Neural progenitor cell (in vitro differentiated cells): ENCODE measurements around the gene LRRC63.

ENCODE experiments used
- EZH2phosphoT487 ChIP-seq: fragments of 200-600 bp; sonication (generic); IDR thresholded peaks from 2 replicates; pipeline ENCODE4 v1.6.1; 2017; ENCODE audit warnings: antibody characterized with exemption
- TF ChIP-seq, protein P1 (sequence below): fragments of 200-600 bp; sonication (generic); IDR thresholded peaks from 2 replicates; pipeline ENCODE4 v1.5.1; 2017; ENCODE audit warnings: antibody characterized with exemption, mild to moderate bottlenecking

DNA sequence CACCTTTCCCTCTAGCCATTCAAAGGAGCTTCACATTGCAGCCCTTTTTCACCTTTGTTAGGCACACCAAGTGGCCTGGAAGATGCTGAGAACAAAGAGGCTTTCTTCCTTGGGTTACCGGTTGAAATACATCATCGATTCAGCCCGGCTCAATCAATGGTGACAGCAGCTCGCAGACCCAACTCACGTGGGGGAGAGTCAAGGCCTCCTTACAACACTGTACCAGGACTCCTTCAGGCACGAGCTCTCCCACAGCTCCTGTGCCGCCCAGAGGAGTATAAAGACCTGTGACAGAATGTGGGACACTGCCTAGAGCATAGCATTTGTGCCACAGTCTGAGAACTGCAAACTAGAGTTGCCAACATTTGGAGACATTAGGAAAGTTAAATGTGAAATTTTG is 3.9 kb upstream of the LRRC63 start:
- TF ChIP-seq, protein P1, sequence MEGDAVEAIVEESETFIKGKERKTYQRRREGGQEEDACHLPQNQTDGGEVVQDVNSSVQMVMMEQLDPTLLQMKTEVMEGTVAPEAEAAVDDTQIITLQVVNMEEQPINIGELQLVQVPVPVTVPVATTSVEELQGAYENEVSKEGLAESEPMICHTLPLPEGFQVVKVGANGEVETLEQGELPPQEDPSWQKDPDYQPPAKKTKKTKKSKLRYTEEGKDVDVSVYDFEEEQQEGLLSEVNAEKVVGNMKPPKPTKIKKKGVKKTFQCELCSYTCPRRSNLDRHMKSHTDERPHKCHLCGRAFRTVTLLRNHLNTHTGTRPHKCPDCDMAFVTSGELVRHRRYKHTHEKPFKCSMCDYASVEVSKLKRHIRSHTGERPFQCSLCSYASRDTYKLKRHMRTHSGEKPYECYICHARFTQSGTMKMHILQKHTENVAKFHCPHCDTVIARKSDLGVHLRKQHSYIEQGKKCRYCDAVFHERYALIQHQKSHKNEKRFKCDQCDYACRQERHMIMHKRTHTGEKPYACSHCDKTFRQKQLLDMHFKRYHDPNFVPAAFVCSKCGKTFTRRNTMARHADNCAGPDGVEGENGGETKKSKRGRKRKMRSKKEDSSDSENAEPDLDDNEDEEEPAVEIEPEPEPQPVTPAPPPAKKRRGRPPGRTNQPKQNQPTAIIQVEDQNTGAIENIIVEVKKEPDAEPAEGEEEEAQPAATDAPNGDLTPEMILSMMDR: no peak
- no peak for TF ChIP-seq EZH2phosphoT487
